K562 (cell line): ENCODE measurements around the gene GJB2. TPM values are rescaled to one million over a fixed set of nuclear protein-coding genes. Genes with fewer than 3 reads are reported as not detected.

Source experiments
- ATAC-seq: fragments of 200-7000 bp; cut with Tn5 transposase; 3 replicates; pipeline ENCODE4 v1.9.1; 2020; ENCODE audit warnings: moderate library complexity
- BruUV-seq: library from RNA; stranded (reverse); fragments of 400-500 nt; replicated peaks from 2 replicates; lab custom pipeline; 2021; lab: Mats Ljungman, UMichigan
- CTCF ChIA-PET: fragments of 300-600 bp; formaldehyde crosslinking; extraction: SDS; loops from one replicate; lab custom pipeline; 2021; ENCODE audit warnings: low intra/inter-chr PET ratio; lab: Yijun Ruan, JAX
- POLR2A ChIA-PET: fragments of 300-600, 350-650 bp; sonication (Branson Sonifier 250); formaldehyde crosslinking; extraction: SDS; loops from one replicate; lab custom pipeline; 2021; ENCODE audit warnings: antibody characterized with exemption, inconsistent platforms; lab: Yijun Ruan, JAX
- DNase-seq, 4 experiments: peaks; one replicate each; pipeline versions ENCODE4 v3.0.0 to v3.0.0-alpha.2; 2011 to 2018; ENCODE audit warnings: low spot score in 3 of 4, mixed read lengths in 3 of 4; ENCODE audit errors: extremely low read depth in 1 of 4
- FAIRE-seq: peaks from 2 replicates; lab custom pipeline; 2011; peaks lifted over from hg19 to GRCh38; lab: Jason Lieb, UNC
- H2AFZ ChIP-seq: 2 replicates; pipeline ENCODE4 v1.6.0; 2011; ENCODE audit warnings: low read depth, low read length, control low read depth, inconsistent platforms
- H3K27ac ChIP-seq: fragments of 200-600 bp; 3 replicates; pipeline ENCODE4 v1.8.0; 2011; ENCODE audit warnings: low read depth, mild to moderate bottlenecking, control low read depth, inconsistent platforms, low read length, moderate library complexity, mixed read lengths; ENCODE audit errors: extremely low read depth
- H3K27me3 ChIP-seq, 2 experiments: fragments of 300-600 bp in 1 of 2; 2 replicates in 1 of 2; 3 replicates in 1 of 2; pipeline versions ENCODE4 v1.6.0 to v1.8.0; 2011; ENCODE audit warnings: inconsistent platforms in 2 of 2, low read length in 2 of 2, mild to moderate bottlenecking in 1 of 2, mixed read lengths in 1 of 2, moderate library complexity in 1 of 2; ENCODE audit not compliant: control insufficient read depth in 2 of 2, insufficient read depth in 2 of 2
- H3K36me3 ChIP-seq: fragments of 300-600 bp; 3 replicates; pipeline ENCODE4 v1.8.0; 2011; ENCODE audit warnings: mild to moderate bottlenecking, low read length, inconsistent platforms; ENCODE audit not compliant: control insufficient read depth, insufficient read depth
- H3K4me1 ChIP-seq, 2 experiments: fragments of 200-600 bp in 1 of 2; replicated peaks in 1 of 2; 2 replicates in 1 of 2; 3 replicates in 1 of 2; pipeline versions ENCODE4 v1.5.1 to v1.8.0; 2011; ENCODE audit warnings: inconsistent platforms in 2 of 2, low read length in 2 of 2, mild to moderate bottlenecking in 1 of 2, mixed read lengths in 1 of 2, moderate library complexity in 1 of 2; ENCODE audit not compliant: control insufficient read depth in 2 of 2, insufficient read depth in 2 of 2
- H3K4me2 ChIP-seq: 2 replicates; pipeline ENCODE4 v1.6.1; 2011; ENCODE audit warnings: low read length, control low read depth, inconsistent platforms, mixed read lengths; ENCODE audit not compliant: insufficient read depth
- H3K4me3 ChIP-seq: fragments of 200-600 bp; sonication (generic), shearing (Covaris generic); 2 replicates; pipeline ENCODE4 v1.5.1; 2016; ENCODE audit warnings: control low read depth, inconsistent platforms
- H3K79me2 ChIP-seq: fragments of 200-600 bp; 3 replicates; pipeline ENCODE4 v1.8.0; 2011; ENCODE audit warnings: low read length, inconsistent platforms; ENCODE audit not compliant: control insufficient read depth, insufficient read depth
- H3K9ac ChIP-seq, 2 experiments: 2 replicates each; pipeline versions ENCODE4 v1.6.0 to v1.6.1; 2011; ENCODE audit warnings: low read depth in 2 of 2, low read length in 2 of 2, control low read depth in 1 of 2, inconsistent platforms in 1 of 2, mild to moderate bottlenecking in 1 of 2, mixed read lengths in 1 of 2; ENCODE audit not compliant: insufficient read depth in 1 of 2
- H3K9me1 ChIP-seq: one replicate; pipeline ENCODE4 v1.6.0; 2011; ENCODE audit warnings: inconsistent platforms, mild to moderate bottlenecking, low read length, moderate library complexity; ENCODE audit not compliant: control insufficient read depth, insufficient read depth
- H3K9me3 ChIP-seq: replicated peaks from 2 replicates; pipeline ENCODE4 v1.5.1; 2011; ENCODE audit warnings: low read depth, low read length, inconsistent platforms; ENCODE audit not compliant: control insufficient read depth, insufficient read depth
- H4K20me1 ChIP-seq: replicated peaks from 2 replicates; pipeline ENCODE4 v1.6.1; 2011; ENCODE audit warnings: low read length, inconsistent platforms, mixed read lengths; ENCODE audit not compliant: control insufficient read depth, insufficient read depth
- C11orf30 ChIP-seq: fragments of 450-650 bp; IDR thresholded peaks from 2 replicates; pipeline ENCODE4 v1.6.1; 2016; ENCODE audit warnings: low read depth, mild to moderate bottlenecking
- CBX3 ChIP-seq, 2 experiments: IDR thresholded peaks; 1 replicate in 1 of 2; 2 replicates in 1 of 2; pipeline ENCODE4 v1.6.1; 2012; ENCODE audit warnings: inconsistent platforms in 2 of 2, low read length in 2 of 2, borderline replicate concordance in 1 of 2, control low read depth in 1 of 2
- ILK ChIP-seq: fragments of 450-650 bp; IDR thresholded peaks from 2 replicates; pipeline ENCODE4 v1.6.1; 2016; ENCODE audit warnings: missing genetic modification characterization, low read depth, mild to moderate bottlenecking, missing compliant biosample characterization, moderate library complexity, borderline replicate concordance
- KLF16 ChIP-seq: IDR thresholded peaks from 2 replicates; pipeline ENCODE4 v1.6.1; 2016; ENCODE audit warnings: antibody characterized with exemption
- MAX ChIP-seq: sonication (generic); formaldehyde crosslinking; IDR thresholded peaks from 2 replicates; pipeline ENCODE4 v1.9.0; 2022; ENCODE audit warnings: mild to moderate bottlenecking, missing genetic modification reagents
- NONO ChIP-seq, 2 experiments: fragments of 200-400 bp in 1 of 2; fragments of 450-650 bp in 1 of 2; formaldehyde crosslinking in 1 of 2; IDR thresholded peaks; 2 replicates each; pipeline ENCODE4 v1.6.1; 2017; ENCODE audit warnings: low read depth in 2 of 2, mild to moderate bottlenecking in 2 of 2, moderate library complexity in 2 of 2, low read length in 1 of 2
- U2AF1 ChIP-seq: fragments of 200-400 bp; formaldehyde crosslinking; optimal IDR thresholded peaks from 2 replicates; pipeline ENCODE3; 2017; ENCODE audit warnings: mild to moderate bottlenecking, low read depth, low read length, moderate library complexity
- ZBTB8A ChIP-seq: fragments of 450-650 bp; IDR thresholded peaks from 2 replicates; pipeline ENCODE4 v1.6.1; 2018; ENCODE audit warnings: mild to moderate bottlenecking, moderate library complexity; ENCODE audit not compliant: partially characterized antibody
- ZC3H8 ChIP-seq: fragments of 450-650 bp; IDR thresholded peaks from 2 replicates; pipeline ENCODE4 v1.6.1; 2017
- ZNF24 ChIP-seq: fragments of 450-650 bp; IDR thresholded peaks from 2 replicates; pipeline ENCODE4 v1.6.1; 2016
- ZNF707 ChIP-seq: fragments of 250-450 bp; sonication (Bioruptor Pico); conservative IDR thresholded peaks from 2 replicates; pipeline ENCODE4 v1.8.0; 2022; ENCODE audit warnings: inconsistent platforms, mild to moderate bottlenecking, moderate library complexity
- ZNF79 ChIP-seq: fragments of 250-450 bp; sonication (Bioruptor Pico); IDR thresholded peaks from 2 replicates; pipeline ENCODE4 v1.4.0; 2020; ENCODE audit warnings: low read depth, mild to moderate bottlenecking, moderate library complexity
- WGBS: fragments of 100-300 bp; shearing (Covaris generic); methylation state at CpG from one replicate; pipeline ENCODE4 v1.1.6; 2016; ENCODE audit warnings: low coverage, mixed read lengths; ENCODE audit not compliant: insufficient coverage; ENCODE audit errors: missing lambda C conversion rate; 5-methylcytosine and 5-hydroxymethylcytosine counted together
- in situ Hi-C: fragments of 300-500 bp; cut with MboI; formaldehyde crosslinking; loops from 4 replicates; pipeline ENCODE4 v1.15.0; 2018; ENCODE audit warnings: inconsistent platforms, mixed read lengths
- intact Hi-C: fragments of 100-400 bp; cut with micrococcal nuclease; formaldehyde crosslinking; loops from 2 replicates; pipeline ENCODE4 v1.14.2; 2022
- polyA plus RNA-seq, 8 experiments: library from polyadenylated mRNA; depleted of rRNA in 4 of 8; stranded (reverse) in 5 of 8; unstranded in 3 of 8; fragments of >200 nt; fragmentation: Nextera tagmentation in 2 of 8; fragmentation: Illumina TruSeq in 1 of 8; extraction: Ambion mirVana in 2 of 8; extraction: Trizol in 1 of 8; gene quantifications; 2 replicates each; pipeline versions ENCODE4 v1.2.1 to v1.2.3, GENCODE V29; 2011 to 2014; ENCODE audit warnings: inconsistent platforms in 1 of 8, missing spikeins in 1 of 8
- total RNA-seq, 7 experiments: library from RNA; depleted of rRNA in 6 of 7; stranded (reverse); fragments of >200 nt in 6 of 7; fragmentation: Illumina TruSeq in 2 of 7; extraction: Trizol in 2 of 7; gene quantifications; 2 replicates each; pipeline versions ENCODE4 v1.2.1 to v1.2.3, GENCODE V29; 2011 to 2021; ENCODE audit warnings: low replicate concordance in 1 of 7
- TF ChIP-seq, protein P1 (sequence below): fragments of 450-650 bp; formaldehyde crosslinking; IDR thresholded peaks from 2 replicates; pipeline ENCODE4 v1.4.0; 2020; ENCODE audit warnings: mild to moderate bottlenecking, moderate library complexity
- TF ChIP-seq, protein P2 (sequence below): sonication (generic); formaldehyde crosslinking; IDR thresholded peaks from 2 replicates; pipeline ENCODE4 v1.8.1; 2023; ENCODE audit warnings: missing genetic modification reagents, mild to moderate bottlenecking, borderline replicate concordance

The GJB2 gene
- total and polyA plus RNA-seq, 9 of the 15 experiments (the other 6 are each of a cell fraction or from before 2014, with no cell fraction given), result not detected

GRCh38 chr13:20146381-20146780, 46.4 kb downstream of the GJB2 start:
- 0 out of 2 replicates have a peak, but pooled peaks cover 5% of the 10 kb centered on the region for H4K20me1 ChIP-seq
- no peak overlapping the region for H2AFZ ChIP-seq
- WGBS, result 0% methylated on average over 1 of the region's 1 CpG
- H3K4me1 ChIP-seq, result peaks cover 0 to 9% of the 10 kb centered on the region in 2 experiments; a peak in 2 of 5 replicates
- H3K79me2 ChIP-seq, result no peaks in the 10 kb centered on the region
- ChIA-PET CTCF (no interaction called here), POLR2A (interaction anchor here (0.6 kb wide), 1 partner anchor 15 kb away, joined by 4 read pairs; no protein-coding TSS in a partner anchor)
- H3K9me1 ChIP-seq, result no peaks in the 10 kb centered on the region
- no TSS peak for BruUV-seq
- no peak overlapping the region for H3K27ac ChIP-seq
- H3K9ac ChIP-seq, result no peak overlapping the region
- H3K27me3 ChIP-seq, result peaks cover 17 to 59% of the 10 kb centered on the region in 2 experiments; a peak in 4 of 5 replicates
- no peak for TF ChIP-seq ZNF24
- TF ChIP-seq ZC3H8, result no peak
- no peak for TF ChIP-seq CBX3 (IDR thresholded peaks at IDR 0.05; ENCODE audit: borderline replicate concordance in 1 of 2, low read length in 2 of 2)
- TF ChIP-seq ZNF707 (CRISPR knock-in tag), result no peak
- no peak for TF ChIP-seq U2AF1
- TF ChIP-seq ZBTB8A, result no peak
- no peak for TF ChIP-seq KLF16
- TF ChIP-seq MAX (CRISPR knock-in tag), result no peak
- TF ChIP-seq, protein P1, sequence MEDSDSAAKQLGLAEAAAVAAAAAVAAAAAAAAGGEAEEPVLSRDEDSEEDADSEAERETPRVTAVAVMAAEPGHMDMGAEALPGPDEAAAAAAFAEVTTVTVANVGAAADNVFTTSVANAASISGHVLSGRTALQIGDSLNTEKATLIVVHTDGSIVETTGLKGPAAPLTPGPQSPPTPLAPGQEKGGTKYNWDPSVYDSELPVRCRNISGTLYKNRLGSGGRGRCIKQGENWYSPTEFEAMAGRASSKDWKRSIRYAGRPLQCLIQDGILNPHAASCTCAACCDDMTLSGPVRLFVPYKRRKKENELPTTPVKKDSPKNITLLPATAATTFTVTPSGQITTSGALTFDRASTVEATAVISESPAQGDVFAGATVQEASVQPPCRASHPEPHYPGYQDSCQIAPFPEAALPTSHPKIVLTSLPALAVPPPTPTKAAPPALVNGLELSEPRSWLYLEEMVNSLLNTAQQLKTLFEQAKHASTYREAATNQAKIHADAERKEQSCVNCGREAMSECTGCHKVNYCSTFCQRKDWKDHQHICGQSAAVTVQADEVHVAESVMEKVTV (CRISPR knock-in tag), result no peak
- TF ChIP-seq ZNF79 (CRISPR knock-in tag), result no peak
- no peak for TF ChIP-seq ILK (tag)
- TF ChIP-seq NONO (IDR thresholded peaks at IDR 0.05; ENCODE audit: low read depth in 2 of 2, low read length in 1 of 2), result no peak
- no peak for TF ChIP-seq C11orf30
- TF ChIP-seq, protein P2, sequence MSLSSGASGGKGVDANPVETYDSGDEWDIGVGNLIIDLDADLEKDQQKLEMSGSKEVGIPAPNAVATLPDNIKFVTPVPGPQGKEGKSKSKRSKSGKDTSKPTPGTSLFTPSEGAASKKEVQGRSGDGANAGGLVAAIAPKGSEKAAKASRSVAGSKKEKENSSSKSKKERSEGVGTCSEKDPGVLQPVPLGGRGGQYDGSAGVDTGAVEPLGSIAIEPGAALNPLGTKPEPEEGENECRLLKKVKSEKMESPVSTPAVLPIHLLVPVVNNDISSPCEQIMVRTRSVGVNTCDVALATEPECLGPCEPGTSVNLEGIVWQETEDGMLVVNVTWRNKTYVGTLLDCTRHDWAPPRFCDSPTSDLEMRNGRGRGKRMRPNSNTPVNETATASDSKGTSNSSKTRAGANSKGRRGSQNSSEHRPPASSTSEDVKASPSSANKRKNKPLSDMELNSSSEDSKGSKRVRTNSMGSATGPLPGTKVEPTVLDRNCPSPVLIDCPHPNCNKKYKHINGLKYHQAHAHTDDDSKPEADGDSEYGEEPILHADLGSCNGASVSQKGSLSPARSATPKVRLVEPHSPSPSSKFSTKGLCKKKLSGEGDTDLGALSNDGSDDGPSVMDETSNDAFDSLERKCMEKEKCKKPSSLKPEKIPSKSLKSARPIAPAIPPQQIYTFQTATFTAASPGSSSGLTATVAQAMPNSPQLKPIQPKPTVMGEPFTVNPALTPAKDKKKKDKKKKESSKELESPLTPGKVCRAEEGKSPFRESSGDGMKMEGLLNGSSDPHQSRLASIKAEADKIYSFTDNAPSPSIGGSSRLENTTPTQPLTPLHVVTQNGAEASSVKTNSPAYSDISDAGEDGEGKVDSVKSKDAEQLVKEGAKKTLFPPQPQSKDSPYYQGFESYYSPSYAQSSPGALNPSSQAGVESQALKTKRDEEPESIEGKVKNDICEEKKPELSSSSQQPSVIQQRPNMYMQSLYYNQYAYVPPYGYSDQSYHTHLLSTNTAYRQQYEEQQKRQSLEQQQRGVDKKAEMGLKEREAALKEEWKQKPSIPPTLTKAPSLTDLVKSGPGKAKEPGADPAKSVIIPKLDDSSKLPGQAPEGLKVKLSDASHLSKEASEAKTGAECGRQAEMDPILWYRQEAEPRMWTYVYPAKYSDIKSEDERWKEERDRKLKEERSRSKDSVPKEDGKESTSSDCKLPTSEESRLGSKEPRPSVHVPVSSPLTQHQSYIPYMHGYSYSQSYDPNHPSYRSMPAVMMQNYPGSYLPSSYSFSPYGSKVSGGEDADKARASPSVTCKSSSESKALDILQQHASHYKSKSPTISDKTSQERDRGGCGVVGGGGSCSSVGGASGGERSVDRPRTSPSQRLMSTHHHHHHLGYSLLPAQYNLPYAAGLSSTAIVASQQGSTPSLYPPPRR (CRISPR knock-in tag), result no peak
- no peaks in the 10 kb centered on the region for H3K36me3 ChIP-seq
- intact Hi-C loops, result no loop called here
- no peaks in the 10 kb centered on the region for H3K9me3 ChIP-seq
- no peak for DNase-seq
- H3K4me3 ChIP-seq, result no peak overlapping the region
- ATAC-seq, result no peak
- H3K4me2 ChIP-seq, result no peak overlapping the region
- FAIRE-seq, result no peak
- in situ Hi-C loops, result no loop called here
